Smooth muscle cell (in vitro differentiated cells): ENCODE data around the gene ESF1. TPM values are rescaled to one million over a fixed set of nuclear protein-coding genes. Genes with fewer than 3 reads are reported as not detected.

ENCODE experiments used
- DNase-seq: peaks from one replicate; lab custom pipeline; 2025; ENCODE audit not compliant: unreplicated experiment; lab: John Stamatoyannopoulos, UW
- H2AFZ ChIP-seq: fragments of 200-600 bp; sonication (generic); 2 replicates; pipeline ENCODE4 v1.6.0; 2016; ENCODE audit warnings: antibody characterized with exemption, low read depth, mild to moderate bottlenecking
- H3F3A ChIP-seq: fragments of 200-600 bp; sonication (generic); 2 replicates; pipeline ENCODE4 v1.6.0; 2017; ENCODE audit warnings: antibody characterized with exemption, low read depth
- H3K27ac ChIP-seq: fragments of 200-600 bp; sonication (generic); 2 replicates; pipeline ENCODE4 v1.5.1; 2016; ENCODE audit warnings: low read depth, mild to moderate bottlenecking
- H3K27me3 ChIP-seq: fragments of 200-600 bp; sonication (generic); 2 replicates; pipeline ENCODE4 v1.6.1; 2016; ENCODE audit warnings: low read depth, mild to moderate bottlenecking
- H3K36me3 ChIP-seq: fragments of 200-600 bp; sonication (generic); 2 replicates; pipeline ENCODE4 v1.5.1; 2016; ENCODE audit warnings: low read depth
- H3K4me1 ChIP-seq: fragments of 200-600 bp; sonication (generic); 2 replicates; pipeline ENCODE4 v1.5.1; 2016; ENCODE audit warnings: low read depth
- H3K4me2 ChIP-seq: fragments of 200-600 bp; sonication (generic); 2 replicates; pipeline ENCODE4 v1.6.0; 2016; ENCODE audit warnings: mild to moderate bottlenecking
- H3K4me3 ChIP-seq: fragments of 200-600 bp; sonication (generic); 2 replicates; pipeline ENCODE4 v1.5.1; 2016; ENCODE audit warnings: mild to moderate bottlenecking
- H3K79me2 ChIP-seq: fragments of 200-600 bp; sonication (generic); 2 replicates; pipeline ENCODE4 v1.6.0; 2016; ENCODE audit warnings: low read depth, mild to moderate bottlenecking
- H3K9ac ChIP-seq: fragments of 200-600 bp; sonication (generic); 2 replicates; pipeline ENCODE4 v1.6.0; 2016; ENCODE audit warnings: low read depth
- H3K9me3 ChIP-seq: fragments of 200-600 bp; sonication (generic); replicated peaks from 2 replicates; pipeline ENCODE4 v1.5.1; 2016; ENCODE audit warnings: low read depth
- H4K20me1 ChIP-seq: fragments of 200-600 bp; sonication (generic); 2 replicates; pipeline ENCODE4 v1.6.0; 2016; ENCODE audit warnings: low read depth
- WGBS: methylation state at CpG from one replicate; pipeline ENCODE4 v1.1.7; 2016; ENCODE audit warnings: low lambda C conversion rate; 5-methylcytosine and 5-hydroxymethylcytosine counted together
- polyA plus RNA-seq: library from polyadenylated mRNA; unstranded; fragments of >200 nt; fragmentation: Nextera tagmentation; extraction: Ambion mirVana; gene quantifications from 2 replicates; pipeline ENCODE4 v1.2.1, GENCODE V29; 2016
- total RNA-seq: library from RNA; depleted of rRNA; stranded (reverse); fragments of >200 nt; gene quantifications from 2 replicates; pipeline ENCODE4 v1.2.3, GENCODE V29; 2014
- TF ChIP-seq, protein P1 (sequence below): fragments of 200-600 bp; sonication (generic); IDR thresholded peaks from 2 replicates; pipeline ENCODE4 v1.5.1; 2017; ENCODE audit warnings: borderline replicate concordance, mild to moderate bottlenecking, antibody characterized with exemption; ENCODE audit not compliant: insufficient read depth, poor library complexity, severe bottlenecking

ESF1 gene
- total and polyA plus RNA-seq, 2 experiments from 2014 or later: 5.6 to 9.3 TPM

DNA sequence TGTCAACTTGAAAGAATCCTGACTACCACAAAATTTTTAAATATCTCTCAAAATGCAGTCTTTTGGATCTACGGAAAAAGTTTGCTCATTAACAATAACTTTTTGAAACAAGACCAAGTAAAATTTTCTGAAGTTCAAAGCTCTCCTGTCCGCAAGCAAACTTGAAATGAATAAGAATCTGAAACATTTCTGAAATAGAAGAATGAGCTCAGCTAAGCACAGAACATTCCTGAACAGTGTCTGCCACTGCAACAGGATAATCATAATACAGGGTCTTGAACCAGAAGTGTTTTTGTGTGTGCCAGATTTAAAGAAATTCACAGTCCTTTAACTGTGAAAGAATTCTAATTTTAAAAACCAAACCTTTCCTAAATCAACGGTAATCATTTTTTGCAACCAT lies 96.9 kb downstream of the ESF1 start:
- no peak for DNase-seq
- H3K4me2 ChIP-seq: no peak overlapping the region
- H3F3A ChIP-seq: no peaks in the 10 kb centered on the region
- no peaks in the 10 kb centered on the region for H3K9me3 ChIP-seq
- no peaks in the 10 kb centered on the region for H3K4me1 ChIP-seq
- H3K79me2 ChIP-seq: no peaks in the 10 kb centered on the region
- H3K27ac ChIP-seq: no peak overlapping the region
- TF ChIP-seq, protein P1, sequence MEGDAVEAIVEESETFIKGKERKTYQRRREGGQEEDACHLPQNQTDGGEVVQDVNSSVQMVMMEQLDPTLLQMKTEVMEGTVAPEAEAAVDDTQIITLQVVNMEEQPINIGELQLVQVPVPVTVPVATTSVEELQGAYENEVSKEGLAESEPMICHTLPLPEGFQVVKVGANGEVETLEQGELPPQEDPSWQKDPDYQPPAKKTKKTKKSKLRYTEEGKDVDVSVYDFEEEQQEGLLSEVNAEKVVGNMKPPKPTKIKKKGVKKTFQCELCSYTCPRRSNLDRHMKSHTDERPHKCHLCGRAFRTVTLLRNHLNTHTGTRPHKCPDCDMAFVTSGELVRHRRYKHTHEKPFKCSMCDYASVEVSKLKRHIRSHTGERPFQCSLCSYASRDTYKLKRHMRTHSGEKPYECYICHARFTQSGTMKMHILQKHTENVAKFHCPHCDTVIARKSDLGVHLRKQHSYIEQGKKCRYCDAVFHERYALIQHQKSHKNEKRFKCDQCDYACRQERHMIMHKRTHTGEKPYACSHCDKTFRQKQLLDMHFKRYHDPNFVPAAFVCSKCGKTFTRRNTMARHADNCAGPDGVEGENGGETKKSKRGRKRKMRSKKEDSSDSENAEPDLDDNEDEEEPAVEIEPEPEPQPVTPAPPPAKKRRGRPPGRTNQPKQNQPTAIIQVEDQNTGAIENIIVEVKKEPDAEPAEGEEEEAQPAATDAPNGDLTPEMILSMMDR: no peak
- 89% methylated on average over 3 of the region's 3 CpGs for WGBS
- H3K4me3 ChIP-seq: no peak overlapping the region
- no peak overlapping the region for H3K9ac ChIP-seq
- no peaks in the 10 kb centered on the region for H3K36me3 ChIP-seq
- H4K20me1 ChIP-seq: no peaks in the 10 kb centered on the region
- H3K27me3 ChIP-seq: no peaks in the 10 kb centered on the region
- peak overlapping the region; percentile 29 for H2AFZ ChIP-seq

DNA sequence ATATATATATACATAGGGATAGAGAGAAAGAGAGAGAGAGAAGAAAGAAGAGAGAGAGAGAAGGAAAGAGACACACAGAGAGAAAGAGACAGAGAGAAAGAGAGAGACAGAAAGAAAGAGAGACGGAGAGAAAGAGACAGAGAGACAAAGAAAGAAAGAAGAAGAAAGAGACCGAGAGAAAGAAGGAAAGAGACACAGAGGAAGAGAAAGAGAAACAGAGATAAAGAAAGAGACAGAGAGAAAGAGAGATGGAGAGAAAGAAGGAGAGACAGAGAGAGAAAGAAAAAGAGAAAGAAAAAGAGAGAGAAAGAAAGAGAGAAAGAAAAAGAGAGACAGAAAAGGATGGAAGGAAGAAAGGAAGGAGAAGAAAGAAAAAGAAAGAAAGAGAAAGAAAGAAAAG lies 99.1 kb downstream of the ESF1 start:
- TF ChIP-seq, protein P1: no peak

DNA sequence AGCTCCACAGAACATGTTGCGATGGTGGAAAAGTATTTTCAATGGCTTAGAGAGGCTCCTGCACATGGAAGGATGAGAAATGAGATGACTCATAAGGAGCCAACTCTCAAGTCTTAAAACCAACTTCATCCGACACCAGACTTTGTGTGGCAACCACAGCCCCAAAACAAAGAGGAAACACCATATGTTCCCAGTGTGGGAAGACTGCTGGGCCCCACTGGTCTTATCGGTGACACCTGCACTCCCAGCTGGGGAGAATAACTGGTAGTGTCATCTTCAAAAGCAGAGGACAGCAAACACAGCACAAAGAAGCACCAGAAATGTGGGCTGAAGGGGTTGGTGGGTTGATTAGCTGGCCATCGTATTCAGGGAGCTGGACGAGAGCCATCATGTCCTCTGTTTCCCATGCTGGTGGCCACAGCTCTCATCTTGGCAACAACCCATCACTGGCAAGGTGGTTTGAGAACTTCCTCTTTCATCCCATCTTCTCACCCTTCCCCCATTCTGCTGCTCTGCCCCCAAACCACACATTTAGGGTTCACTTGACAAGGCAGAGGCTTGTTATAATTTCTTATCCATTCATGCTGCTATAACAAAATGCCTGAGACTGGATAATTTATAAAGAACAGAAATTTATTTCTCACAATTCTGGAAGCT lies 100.0 kb downstream of the ESF1 start:
- no peak overlapping the region for H3K9ac ChIP-seq
- no peaks in the 10 kb centered on the region for H3K27me3 ChIP-seq
- no peaks in the 10 kb centered on the region for H3K9me3 ChIP-seq
- H3K36me3 ChIP-seq: no peaks in the 10 kb centered on the region
- no peaks in the 10 kb centered on the region for H3K4me1 ChIP-seq
- no peaks in the 10 kb centered on the region for H3K79me2 ChIP-seq
- H3K27ac ChIP-seq: no peak overlapping the region
- no peak for DNase-seq
- H4K20me1 ChIP-seq: no peaks in the 10 kb centered on the region
- H3K4me3 ChIP-seq: no peak overlapping the region
- TF ChIP-seq, protein P1: no peak
- no peak overlapping the region for H3K4me2 ChIP-seq
- no peak overlapping the region for H2AFZ ChIP-seq
- 73% methylated on average over 5 of the region's 5 CpGs for WGBS
- no peaks in the 10 kb centered on the region for H3F3A ChIP-seq

More for the DNA sequence above, 99.1 kb downstream of the ESF1 start:
- no peak overlapping the region for H2AFZ ChIP-seq
- H3K4me2 ChIP-seq: no peak overlapping the region
- H3K9me3 ChIP-seq: no peaks in the 10 kb centered on the region
- no peak overlapping the region for H3K4me3 ChIP-seq
- H3F3A ChIP-seq: no peaks in the 10 kb centered on the region
- no peak for DNase-seq
- no peaks in the 10 kb centered on the region for H3K4me1 ChIP-seq
- no peak overlapping the region for H3K27ac ChIP-seq
- H3K79me2 ChIP-seq: no peaks in the 10 kb centered on the region
- H4K20me1 ChIP-seq: no peaks in the 10 kb centered on the region
- H3K27me3 ChIP-seq: no peaks in the 10 kb centered on the region
- no peaks in the 10 kb centered on the region for H3K36me3 ChIP-seq
- no peak overlapping the region for H3K9ac ChIP-seq
- 89% methylated on average over 2 of the region's 2 CpGs for WGBS

DNA sequence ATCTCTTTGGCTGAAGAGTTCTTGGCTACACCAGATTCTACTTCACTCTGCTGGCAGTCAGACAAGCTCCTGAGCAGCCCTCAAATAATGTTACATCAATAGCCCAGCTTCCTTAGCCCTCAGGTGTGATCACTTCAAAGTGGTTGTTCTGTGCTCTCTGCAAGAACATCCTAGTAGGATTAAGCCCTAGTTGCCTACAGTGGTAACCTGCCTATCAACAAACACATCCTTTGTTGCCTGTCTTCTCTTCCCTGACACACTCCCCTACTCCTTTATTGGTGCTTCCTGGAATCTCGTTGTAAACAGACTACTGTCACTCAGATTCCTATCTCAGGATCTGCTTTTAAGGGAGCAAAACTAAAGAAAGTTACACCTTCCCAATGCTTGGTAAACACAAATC lies 100.9 kb downstream of the ESF1 start:
- no peak for DNase-seq
- TF ChIP-seq, protein P1: no peak

More for the DNA sequence above, 100.9 kb downstream of the ESF1 start:
- Histone ChIP-seq H3K27ac (no peak overlapping the region), H4K20me1 (no peaks in the 10 kb centered on the region), H3K79me2 (no peaks in the 10 kb centered on the region), H3K9me3 (no peaks in the 10 kb centered on the region), H3K27me3 (no peaks in the 10 kb centered on the region), H3K4me1 (no peaks in the 10 kb centered on the region), H2AFZ (no peak overlapping the region), H3K4me3 (no peak overlapping the region), H3K9ac (no peak overlapping the region), H3K4me2 (no peak overlapping the region), H3K36me3 (no peaks in the 10 kb centered on the region), H3F3A (no peaks in the 10 kb centered on the region)
- WGBS: 37% methylated on average over 1 of the region's 1 CpG
